Measurements from ENCODE around the gene IRF9.

IRF9 gene

DNA sequence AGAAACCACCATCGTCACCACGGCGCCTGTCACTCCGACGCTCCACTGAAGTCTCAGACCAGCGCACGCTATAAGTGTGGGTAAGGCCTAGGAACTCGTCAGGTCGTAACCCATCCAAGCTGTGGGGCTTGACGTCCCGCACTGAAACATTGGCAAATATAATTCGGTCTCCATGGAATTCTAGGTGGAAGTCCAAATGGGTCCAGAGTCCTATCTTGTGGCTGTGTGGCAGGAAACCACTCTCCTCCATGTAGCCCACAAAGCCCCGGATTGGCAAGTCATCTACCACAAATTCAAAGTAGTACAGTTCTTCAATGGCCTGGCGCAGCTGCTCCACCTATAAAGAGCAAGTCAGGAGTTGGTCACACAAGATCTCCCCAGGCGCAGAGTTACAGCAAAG, 31.9 kb downstream of the IRF9 start:
- Histone ChIP-seq H3K36me3 (replicated peaks; ENCODE audit: insufficient read depth, low read length) (no peaks in the 10 kb centered on the region), H3K9ac (ENCODE audit: low read length) (no peak overlapping the region), H3K4me1 (ENCODE audit: low read length) (peaks cover 5% of the 10 kb centered on the region; the same call in 1 of the 2 replicates), H3K9me2 (replicated peaks; ENCODE audit: insufficient read depth, low read length) (no peaks in the 10 kb centered on the region), H4K20me1 (ENCODE audit: insufficient read depth, low read length) (no peaks in the 10 kb centered on the region), H3K9me3 (replicated peaks; ENCODE audit: insufficient read depth, low read length) (no peaks in the 10 kb centered on the region), H3K4me3 (ENCODE audit: low read length) (no peak overlapping the region), H3K27me3 (replicated peaks; ENCODE audit: insufficient read depth, low read length) (no peaks in the 10 kb centered on the region), H3F3A (ENCODE audit: insufficient read depth, low read length) (peaks cover 20% of the 10 kb centered on the region), H2AFZ (ENCODE audit: low read length) (no peak overlapping the region), H3K4me2 (ENCODE audit: low read depth, low read length) (no peak overlapping the region), H3K27ac (ENCODE audit: low read length) (no peak overlapping the region), H3K79me2 (ENCODE audit: low read length) (peaks cover 23% of the 10 kb centered on the region)
- DNase-seq: no peak
- TF ChIP-seq EZH2 (optimal IDR thresholded peaks at IDR 0.05; ENCODE audit: low read depth, low read length) (no peak), CTCF (IDR thresholded peaks at IDR 0.05; ENCODE audit: low read length) (no peak), EZH2phosphoT487 (IDR thresholded peaks at IDR 0.05; ENCODE audit: low read length) (no peak)

- H3K36me3 ChIP-seq (replicated peaks; ENCODE audit: insufficient read depth, low read length): no peaks in the 10 kb centered on the region
- H3K9me2 ChIP-seq (replicated peaks; ENCODE audit: insufficient read depth, low read length): no peaks in the 10 kb centered on the region
- TF ChIP-seq CTCF (IDR thresholded peaks at IDR 0.05; ENCODE audit: low read length) (no peak), EZH2phosphoT487 (IDR thresholded peaks at IDR 0.05; ENCODE audit: low read length) (no peak), EZH2 (optimal IDR thresholded peaks at IDR 0.05; ENCODE audit: low read depth, low read length) (no peak)
- H3K4me1 ChIP-seq (ENCODE audit: low read length): peaks cover 5% of the 10 kb centered on the region; the same call in 1 of the 2 replicates
- no peaks in the 10 kb centered on the region for H3K9me3 ChIP-seq (replicated peaks; ENCODE audit: insufficient read depth, low read length)
- H3K27me3 ChIP-seq (replicated peaks; ENCODE audit: insufficient read depth, low read length): no peaks in the 10 kb centered on the region
- H3K9ac ChIP-seq (ENCODE audit: low read length): peak overlapping the region; percentile 99; the same call in 1 of the 2 replicates
- H3K4me3 ChIP-seq (ENCODE audit: low read length): peak overlapping the region; percentile 80
- no peaks in the 10 kb centered on the region for H4K20me1 ChIP-seq (ENCODE audit: insufficient read depth, low read length)
- H3K27ac ChIP-seq (ENCODE audit: low read length): no peak overlapping the region
- peaks cover 23% of the 10 kb centered on the region for H3K79me2 ChIP-seq (ENCODE audit: low read length)
- no peak for DNase-seq
- H2AFZ ChIP-seq (ENCODE audit: low read length): 0 out of 2 replicates have a peak overlapping the region, but pooled peaks have one; percentile 70
- H3K4me2 ChIP-seq (ENCODE audit: low read depth, low read length): peak overlapping the region; percentile 71; the same call in 1 of the 2 replicates
- H3F3A ChIP-seq (ENCODE audit: insufficient read depth, low read length): peaks cover 9% of the 10 kb centered on the region
These were observed 33.3 kb downstream of the IRF9 start for GRCh38 chr14:24194186-24194872.

DNA sequence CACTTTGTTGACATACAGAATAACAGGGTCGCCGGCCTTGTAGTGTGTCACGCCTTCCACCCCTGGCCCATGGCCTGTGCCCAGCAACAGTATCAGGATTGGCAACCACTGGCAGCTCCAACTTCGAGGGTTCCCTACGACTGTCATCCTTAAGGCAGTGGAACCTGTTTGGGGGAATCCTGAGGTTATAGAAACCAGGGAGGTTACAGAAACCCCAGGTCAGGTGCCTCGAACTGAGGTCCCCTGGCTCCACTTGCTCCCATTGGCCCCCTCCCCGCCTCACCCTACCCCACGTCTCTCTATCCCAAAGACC, 33.8 kb downstream of the IRF9 start:
- TF ChIP-seq EZH2phosphoT487 (IDR thresholded peaks at IDR 0.05; ENCODE audit: low read length): no peak
- TF ChIP-seq EZH2 (optimal IDR thresholded peaks at IDR 0.05; ENCODE audit: low read depth, low read length): no peak
- no peak for TF ChIP-seq CTCF (IDR thresholded peaks at IDR 0.05; ENCODE audit: low read length)
- H3K79me2 ChIP-seq (ENCODE audit: low read length): peaks cover 23% of the 10 kb centered on the region
- no peak for DNase-seq
- H3K9me2 ChIP-seq (replicated peaks; ENCODE audit: insufficient read depth, low read length): no peaks in the 10 kb centered on the region
- peak overlapping the region; percentile 71; the same call in 1 of the 2 replicates for H3K4me2 ChIP-seq (ENCODE audit: low read depth, low read length)
- no peaks in the 10 kb centered on the region for H3K27me3 ChIP-seq (replicated peaks; ENCODE audit: insufficient read depth, low read length)
- H3K4me1 ChIP-seq (ENCODE audit: low read length): peaks cover 5% of the 10 kb centered on the region; the same call in 1 of the 2 replicates
- H3K9me3 ChIP-seq (replicated peaks; ENCODE audit: insufficient read depth, low read length): no peaks in the 10 kb centered on the region
- H2AFZ ChIP-seq (ENCODE audit: low read length): peak overlapping the region; percentile 70
- H4K20me1 ChIP-seq (ENCODE audit: insufficient read depth, low read length): no peaks in the 10 kb centered on the region
- H3F3A ChIP-seq (ENCODE audit: insufficient read depth, low read length): peaks cover 7% of the 10 kb centered on the region; the same call in 1 of the 2 replicates
- peak overlapping the region; percentile 99 for H3K9ac ChIP-seq (ENCODE audit: low read length)
- peak overlapping the region; percentile 88; the same call in 1 of the 2 replicates for H3K27ac ChIP-seq (ENCODE audit: low read length)
- no peaks in the 10 kb centered on the region for H3K36me3 ChIP-seq (replicated peaks; ENCODE audit: insufficient read depth, low read length)
- H3K4me3 ChIP-seq (ENCODE audit: low read length): peak overlapping the region; percentile 80
